Stimulated activated effector memory CD8-positive, alpha-beta T cell treated with anti-CD3 and anti-CD28 coated beads, Interleukin-12 subunit alpha, Interleukin-12 subunit beta, amount 100 ng/mL, for 72 hours (primary cell): ENCODE results near the gene C11orf98.
"Not testable (repeated sequence)": the region's sequence is repeated elsewhere in the genome, so short reads cannot be mapped to it uniquely, and the experiment has no call there.

Experiments used
- ATAC-seq: fragments of 150-1000 bp; cut with Tn5 transposase; 2 replicates; pipeline ENCODE4 v1.10.0; 2021
- DNase-seq, 2 donors: peaks; one replicate each; pipeline ENCODE4 v3.0.0; 2021 to 2022; ENCODE audit warnings: low spot score in 2 of 2
- H3K27ac Mint-ChIP-seq: one replicate; pipeline ENCODE4 v1.8.0; 2022; ENCODE audit warnings: mild to moderate bottlenecking, mixed read lengths
- H3K36me3 Mint-ChIP-seq: one replicate; pipeline ENCODE4 v1.8.0; 2022; ENCODE audit warnings: mild to moderate bottlenecking, mixed read lengths
- H3K4me1 Mint-ChIP-seq: one replicate; pipeline ENCODE4 v1.8.0; 2022; ENCODE audit warnings: mixed read lengths
- H3K4me3 Mint-ChIP-seq: one replicate; pipeline ENCODE4 v1.8.0; 2022; ENCODE audit warnings: mild to moderate bottlenecking, mixed read lengths
- H3K9me3 Mint-ChIP-seq: one replicate; pipeline ENCODE4 v1.8.0; 2022; ENCODE audit warnings: mixed read lengths

Gene C11orf98

GRCh38 chr11:62648185-62648966, 16.6 kb downstream of the C11orf98 start:
- H3K4me1 Mint-ChIP-seq = peaks cover 29% of the 10 kb centered on the region
- no peak overlapping the region for H3K4me3 Mint-ChIP-seq
- ATAC-seq (no peak), DNase-seq (no peak)
- H3K36me3 Mint-ChIP-seq = peaks cover 73% of the 10 kb centered on the region
- no peaks in the 10 kb centered on the region for H3K9me3 Mint-ChIP-seq
- no peak overlapping the region for H3K27ac Mint-ChIP-seq

- peaks cover 73% of the 10 kb centered on the region for H3K36me3 Mint-ChIP-seq
- no peak for DNase-seq
- no peaks in the 10 kb centered on the region for H3K9me3 Mint-ChIP-seq
- peaks cover 25% of the 10 kb centered on the region for H3K4me1 Mint-ChIP-seq
- no peak overlapping the region for H3K27ac Mint-ChIP-seq
- H3K4me3 Mint-ChIP-seq = no peak overlapping the region
- no peak for ATAC-seq
Measured at GRCh38 chr11:62647609-62648005, 17.4 kb downstream of the C11orf98 start.

GRCh38 chr11:62646825-62647608, 18.0 kb downstream of the C11orf98 start:
- peaks cover 19% of the 10 kb centered on the region for H3K4me1 Mint-ChIP-seq
- H3K9me3 Mint-ChIP-seq = no peaks in the 10 kb centered on the region
- H3K27ac Mint-ChIP-seq = peak overlapping the region; percentile 95
- DNase-seq (no peak), ATAC-seq (no peak)
- peaks cover 77% of the 10 kb centered on the region for H3K36me3 Mint-ChIP-seq
- H3K4me3 Mint-ChIP-seq = peak overlapping the region; percentile 96

GRCh38 chr11:62645946-62646824, 18.8 kb downstream of the C11orf98 start, which contains the start of gene GANAB:
TSS of gene GANAB (minus strand) at chr11:62646613. CDS start at chr11:62646599, 14 bp downstream.
- peaks cover 80% of the 10 kb centered on the region for H3K36me3 Mint-ChIP-seq
- DNase-seq (peak; percentile 90 to 98), ATAC-seq (peak; percentile 99)
- no peaks in the 10 kb centered on the region for H3K9me3 Mint-ChIP-seq
- H3K27ac Mint-ChIP-seq = peak within 1 kb of the TSS; percentile 95
- H3K4me3 Mint-ChIP-seq = peak within 1 kb of the TSS; percentile 96
- H3K4me1 Mint-ChIP-seq = peaks cover 23% of the 10 kb centered on the region

GRCh38 chr11:62645671-62645945, 19.4 kb downstream of the C11orf98 start:
- Mint-ChIP-seq H3K9me3 (no peaks in the 10 kb centered on the region), H3K4me3 (peak overlapping the region; percentile 96), H3K36me3 (peaks cover 86% of the 10 kb centered on the region), H3K27ac (peak overlapping the region; percentile 95), H3K4me1 (peaks cover 29% of the 10 kb centered on the region)
- no peak for ATAC-seq
- DNase-seq = no peak

GRCh38 chr11:62644220-62644619, 20.8 kb downstream of the C11orf98 start:
- Mint-ChIP-seq H3K27ac (no peak overlapping the region), H3K9me3 (no peaks in the 10 kb centered on the region), H3K36me3 (peaks cover 84% of the 10 kb centered on the region), H3K4me3 (peak overlapping the region; percentile 96), H3K4me1 (peaks cover 37% of the 10 kb centered on the region)
- ATAC-seq = no peak
- no peak for DNase-seq

- ATAC-seq = no peak
- Mint-ChIP-seq H3K36me3 (peaks cover 100% of the 10 kb centered on the region), H3K27ac (peak overlapping the region; percentile 56), H3K4me1 (no peaks in the 10 kb centered on the region), H3K4me3 (no peak overlapping the region), H3K9me3 (no peaks in the 10 kb centered on the region)
- DNase-seq = no peak
Measured at GRCh38 chr11:62632492-62632891, 32.5 kb downstream of the C11orf98 start.

- DNase-seq (no peak), ATAC-seq (no peak)
- no peak overlapping the region for H3K4me3 Mint-ChIP-seq
- no peaks in the 10 kb centered on the region for H3K9me3 Mint-ChIP-seq
- no peak overlapping the region for H3K27ac Mint-ChIP-seq
- H3K36me3 Mint-ChIP-seq = peaks cover 93% of the 10 kb centered on the region
- no peaks in the 10 kb centered on the region for H3K4me1 Mint-ChIP-seq
Measured at GRCh38 chr11:62627713-62628112, 37.3 kb downstream of the C11orf98 start.

- H3K9me3 Mint-ChIP-seq = no peaks in the 10 kb centered on the region
- H3K4me3 Mint-ChIP-seq = peak overlapping the region; percentile 95
- H3K27ac Mint-ChIP-seq = peak overlapping the region; percentile 96
- ATAC-seq (no peak), DNase-seq (no peak)
- peaks cover 93% of the 10 kb centered on the region for H3K36me3 Mint-ChIP-seq
- H3K4me1 Mint-ChIP-seq = peaks cover 20% of the 10 kb centered on the region
Measured at GRCh38 chr11:62622476-62623089, 42.4 kb downstream of the C11orf98 start.

- peak within 1 kb of the TSS; percentile 95 for H3K4me3 Mint-ChIP-seq
- H3K4me1 Mint-ChIP-seq = peaks cover 20% of the 10 kb centered on the region
- ATAC-seq (peak; percentile 95), DNase-seq (peak; percentile 89 to 99)
- peak within 1 kb of the TSS; percentile 96 for H3K27ac Mint-ChIP-seq
- H3K9me3 Mint-ChIP-seq = no peaks in the 10 kb centered on the region
- peaks cover 92% of the 10 kb centered on the region for H3K36me3 Mint-ChIP-seq
Measured at GRCh38 chr11:62621567-62622470, 43.2 kb downstream of the C11orf98 start, which contains the start of gene B3GAT3. TSS of gene B3GAT3 (minus strand) at chr11:62621986. CDS start at chr11:62621947, 39 bp downstream.

- Mint-ChIP-seq H3K4me1 (peaks cover 20% of the 10 kb centered on the region), H3K36me3 (peaks cover 91% of the 10 kb centered on the region), H3K9me3 (no peaks in the 10 kb centered on the region), H3K4me3 (peak overlapping the region; percentile 95), H3K27ac (peak overlapping the region; percentile 96)
- ATAC-seq (no peak), DNase-seq (no peak)
Measured at GRCh38 chr11:62621027-62621566, 43.9 kb downstream of the C11orf98 start.

GRCh38 chr11:62616957-62617356, 48.1 kb downstream of the C11orf98 start:
- ATAC-seq, H3K9me3 Mint-ChIP-seq, DNase-seq, H3K4me3 Mint-ChIP-seq: not testable (repeated sequence)
- H3K27ac Mint-ChIP-seq = peak overlapping the region; percentile 86
- peaks cover 80% of the 10 kb centered on the region for H3K36me3 Mint-ChIP-seq
- H3K4me1 Mint-ChIP-seq = peaks cover 35% of the 10 kb centered on the region

GRCh38 chr11:62615521-62615920, 49.5 kb downstream of the C11orf98 start:
- peak overlapping the region; percentile 86 for H3K27ac Mint-ChIP-seq
- DNase-seq = no peak
- H3K4me3 Mint-ChIP-seq = no peak overlapping the region
- H3K4me1 Mint-ChIP-seq = peaks cover 39% of the 10 kb centered on the region
- no peak for ATAC-seq
- H3K9me3 Mint-ChIP-seq = no peaks in the 10 kb centered on the region
- peaks cover 80% of the 10 kb centered on the region for H3K36me3 Mint-ChIP-seq

- no peaks in the 10 kb centered on the region for H3K9me3 Mint-ChIP-seq
- H3K36me3 Mint-ChIP-seq = peaks cover 77% of the 10 kb centered on the region
- ATAC-seq = peak; percentile 31
- peak overlapping the region; percentile 52 for H3K4me3 Mint-ChIP-seq
- H3K27ac Mint-ChIP-seq = peak overlapping the region; percentile 86
- DNase-seq = no peak
- H3K4me1 Mint-ChIP-seq = peaks cover 46% of the 10 kb centered on the region
Measured at GRCh38 chr11:62614275-62614674, 50.7 kb downstream of the C11orf98 start.
